H1 (cell line): Measurements from ENCODE around the gene ALKAL2. TPM values are rescaled to one million over a fixed set of nuclear protein-coding genes. Genes with fewer than 3 reads are reported as not detected.

Experiments used
- CBX8 ChIP-seq: fragments of 300-800, 300-1000 bp; sonication (generic); IDR thresholded peaks from 2 replicates; pipeline ENCODE4 v1.7.1; 2016; ENCODE audit warnings: low read depth, low read length, borderline replicate concordance
- CHD7 ChIP-seq: fragments of 300-600 bp; sonication (generic); IDR thresholded peaks from 2 replicates; pipeline ENCODE4 v1.7.1; 2012; ENCODE audit warnings: low read length, moderate library complexity, mild to moderate bottlenecking, inconsistent platforms; ENCODE audit not compliant: insufficient replicate concordance
- polyA plus RNA-seq, 7 experiments: library from polyadenylated mRNA; depleted of rRNA in 3 of 7; stranded (reverse) in 5 of 7; unstranded in 2 of 7; fragments of >200 nt in 5 of 7; fragments of 200-250 nt in 2 of 7; gene quantifications; 1 replicate in 5 of 7; 2 replicates in 1 of 7; 4 replicates in 1 of 7; pipeline versions ENCODE4 v1.2.1 to v1.2.3, GENCODE V29; 2011 to 2013; ENCODE audit warnings: missing spikeins in 2 of 7, mixed read lengths in 2 of 7
- total RNA-seq: library from RNA; stranded (reverse); fragmentation: NEBNext Ultra II Directional; extraction: Animal tissue kit (Norgen Biotek cat#: 25700); gene quantifications from 2 replicates; pipeline ENCODE4 v1.2.1, GENCODE V29; 2021

Gene ALKAL2
- total and polyA plus RNA-seq, 2 of the 8 experiments (the other 6 are each of a cell fraction or from before 2014, with no cell fraction given): 4.6 to 11.5 TPM

- TF ChIP-seq CHD7: no peak
- TF ChIP-seq CBX8: no peak
These were observed 1.9 kb downstream of the ALKAL2 start (continued) for GRCh38 chr2:286035-286434.
